K562 (cell line): Measurements from ENCODE around the gene MFSD6. TPM values are rescaled to one million over a fixed set of nuclear protein-coding genes. Genes with fewer than 3 reads are reported as not detected.

Experiments used
- ARNT ChIP-seq, 2 experiments: fragments of 450-650 bp; IDR thresholded peaks; 2 replicates each; pipeline ENCODE4 v1.6.1; 2016; ENCODE audit warnings: mild to moderate bottlenecking in 1 of 2
- DIDO1 ChIP-seq: fragments of 450-650 bp; IDR thresholded peaks from 2 replicates; pipeline ENCODE4 v1.6.1; 2016; ENCODE audit warnings: low read depth, missing biosample characterization, missing genetic modification characterization
- JUND ChIP-seq, 2 experiments: IDR thresholded peaks; 2 replicates in 1 of 2; 3 replicates in 1 of 2; pipeline ENCODE4 v1.6.1; 2011; ENCODE audit warnings: borderline replicate concordance in 2 of 2, low read depth in 2 of 2, low read length in 2 of 2, improper control_type of control experiment in 1 of 2, missing biosample characterization in 1 of 2, missing genetic modification characterization in 1 of 2, missing genetic modification reagents in 1 of 2
- KAT8 ChIP-seq: fragments of 450-650 bp; IDR thresholded peaks from 2 replicates; pipeline ENCODE4 v1.6.1; 2016; ENCODE audit warnings: low read depth, mild to moderate bottlenecking
- LEF1 ChIP-seq: fragments of 450-650 bp; IDR thresholded peaks from 2 replicates; pipeline ENCODE4 v1.6.1; 2016; ENCODE audit warnings: mild to moderate bottlenecking
- NELFE ChIP-seq: IDR thresholded peaks from 2 replicates; pipeline ENCODE4 v1.6.1; 2011; ENCODE audit warnings: mild to moderate bottlenecking; ENCODE audit not compliant: insufficient read depth, insufficient read length
- ZNF133 ChIP-seq: fragments of 250-450 bp; sonication (Bioruptor Pico); IDR thresholded peaks from 2 replicates; pipeline ENCODE4 v1.4.0; 2020; ENCODE audit warnings: mild to moderate bottlenecking
- ZNF324 ChIP-seq: fragments of 250-450 bp; sonication (Bioruptor Pico); IDR thresholded peaks from 2 replicates; pipeline ENCODE4 v1.4.0; 2020; ENCODE audit warnings: mild to moderate bottlenecking
- ZNF785 ChIP-seq: fragments of 250-450 bp; sonication (Bioruptor Pico); IDR thresholded peaks from 2 replicates; pipeline ENCODE4 v1.4.0; 2020; ENCODE audit warnings: mild to moderate bottlenecking
- polyA plus RNA-seq, 8 experiments: library from polyadenylated mRNA; depleted of rRNA in 4 of 8; stranded (reverse) in 5 of 8; unstranded in 3 of 8; fragments of >200 nt; fragmentation: Nextera tagmentation in 2 of 8; fragmentation: Illumina TruSeq in 1 of 8; extraction: Ambion mirVana in 2 of 8; extraction: Trizol in 1 of 8; gene quantifications; 2 replicates each; pipeline versions ENCODE4 v1.2.1 to v1.2.3, GENCODE V29; 2011 to 2014; ENCODE audit warnings: inconsistent platforms in 1 of 8, missing spikeins in 1 of 8
- total RNA-seq, 7 experiments: library from RNA; depleted of rRNA in 6 of 7; stranded (reverse); fragments of >200 nt in 6 of 7; fragmentation: Illumina TruSeq in 2 of 7; extraction: Trizol in 2 of 7; gene quantifications; 2 replicates each; pipeline versions ENCODE4 v1.2.1 to v1.2.3, GENCODE V29; 2011 to 2021; ENCODE audit warnings: low replicate concordance in 1 of 7
- TF ChIP-seq, protein P1 (sequence below): fragments of 200-800 bp; sonication (Bioruptor generic); IDR thresholded peaks from 2 replicates; pipeline ENCODE4 v1.6.1; 2016; ENCODE audit warnings: missing genetic modification characterization, missing compliant biosample characterization
- TF ChIP-seq, protein P2 (sequence below): fragments of 250-450 bp; sonication (Bioruptor Pico); IDR thresholded peaks from 2 replicates; pipeline ENCODE4 v1.4.0; 2020; ENCODE audit warnings: mild to moderate bottlenecking, moderate library complexity
- TF ChIP-seq, protein P3 (sequence below): fragments of 250-450 bp; sonication (Bioruptor Pico); IDR thresholded peaks from 2 replicates; pipeline ENCODE4 v1.8.0; 2022; ENCODE audit warnings: inconsistent platforms
- TF ChIP-seq, protein P4 (sequence below): fragments of 150-350 bp; conservative IDR thresholded peaks from 2 replicates; pipeline ENCODE4 v1.6.1; 2014; ENCODE audit warnings: low read length
- TF ChIP-seq, protein P5 (sequence below): fragments of 450-650 bp; formaldehyde crosslinking; conservative IDR thresholded peaks from 2 replicates; pipeline ENCODE4 v1.4.0; 2022; ENCODE audit warnings: mild to moderate bottlenecking, missing genetic modification characterization

Gene MFSD6
- total and polyA plus RNA-seq, 9 of the 15 experiments (the other 6 are each of a cell fraction or from before 2014, with no cell fraction given): 1.1 to 7.9 (median 4.4) TPM

DNA sequence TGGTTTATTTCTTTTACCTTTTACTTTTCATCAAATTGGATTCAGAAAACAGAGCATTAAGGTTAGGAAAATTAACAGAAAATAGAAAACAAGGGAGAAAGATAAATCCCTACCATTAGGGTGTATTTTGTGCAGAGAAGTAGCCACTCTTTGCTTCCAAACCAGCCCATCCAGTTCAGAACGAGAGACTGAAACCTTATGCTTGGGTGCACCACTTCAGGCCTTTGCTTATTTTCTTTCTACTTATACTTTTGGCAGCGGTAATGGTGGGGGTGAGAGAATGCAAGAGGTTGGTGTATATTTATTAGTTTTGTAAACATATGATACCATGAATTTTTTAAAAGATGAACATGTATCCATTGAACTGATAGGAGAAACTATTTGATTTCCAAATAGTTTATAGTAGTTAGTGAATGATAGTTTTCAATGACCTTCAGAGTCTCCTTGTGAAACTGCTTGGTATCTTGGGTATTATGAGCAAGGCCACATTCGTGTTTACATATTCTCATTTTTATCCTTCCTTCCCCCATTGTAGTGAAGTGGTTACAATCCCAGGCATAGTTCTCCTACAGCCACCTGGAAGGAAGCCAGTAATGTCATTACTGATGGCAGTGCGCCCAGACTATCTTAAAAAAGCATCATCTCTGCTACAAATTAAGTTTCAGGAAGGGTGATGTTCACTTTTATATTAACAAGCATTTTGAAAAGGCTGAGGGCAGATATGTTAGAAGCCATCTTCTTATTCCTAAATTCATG, 60.8 kb downstream of the MFSD6 start (continued):
- TF ChIP-seq, protein P1, sequence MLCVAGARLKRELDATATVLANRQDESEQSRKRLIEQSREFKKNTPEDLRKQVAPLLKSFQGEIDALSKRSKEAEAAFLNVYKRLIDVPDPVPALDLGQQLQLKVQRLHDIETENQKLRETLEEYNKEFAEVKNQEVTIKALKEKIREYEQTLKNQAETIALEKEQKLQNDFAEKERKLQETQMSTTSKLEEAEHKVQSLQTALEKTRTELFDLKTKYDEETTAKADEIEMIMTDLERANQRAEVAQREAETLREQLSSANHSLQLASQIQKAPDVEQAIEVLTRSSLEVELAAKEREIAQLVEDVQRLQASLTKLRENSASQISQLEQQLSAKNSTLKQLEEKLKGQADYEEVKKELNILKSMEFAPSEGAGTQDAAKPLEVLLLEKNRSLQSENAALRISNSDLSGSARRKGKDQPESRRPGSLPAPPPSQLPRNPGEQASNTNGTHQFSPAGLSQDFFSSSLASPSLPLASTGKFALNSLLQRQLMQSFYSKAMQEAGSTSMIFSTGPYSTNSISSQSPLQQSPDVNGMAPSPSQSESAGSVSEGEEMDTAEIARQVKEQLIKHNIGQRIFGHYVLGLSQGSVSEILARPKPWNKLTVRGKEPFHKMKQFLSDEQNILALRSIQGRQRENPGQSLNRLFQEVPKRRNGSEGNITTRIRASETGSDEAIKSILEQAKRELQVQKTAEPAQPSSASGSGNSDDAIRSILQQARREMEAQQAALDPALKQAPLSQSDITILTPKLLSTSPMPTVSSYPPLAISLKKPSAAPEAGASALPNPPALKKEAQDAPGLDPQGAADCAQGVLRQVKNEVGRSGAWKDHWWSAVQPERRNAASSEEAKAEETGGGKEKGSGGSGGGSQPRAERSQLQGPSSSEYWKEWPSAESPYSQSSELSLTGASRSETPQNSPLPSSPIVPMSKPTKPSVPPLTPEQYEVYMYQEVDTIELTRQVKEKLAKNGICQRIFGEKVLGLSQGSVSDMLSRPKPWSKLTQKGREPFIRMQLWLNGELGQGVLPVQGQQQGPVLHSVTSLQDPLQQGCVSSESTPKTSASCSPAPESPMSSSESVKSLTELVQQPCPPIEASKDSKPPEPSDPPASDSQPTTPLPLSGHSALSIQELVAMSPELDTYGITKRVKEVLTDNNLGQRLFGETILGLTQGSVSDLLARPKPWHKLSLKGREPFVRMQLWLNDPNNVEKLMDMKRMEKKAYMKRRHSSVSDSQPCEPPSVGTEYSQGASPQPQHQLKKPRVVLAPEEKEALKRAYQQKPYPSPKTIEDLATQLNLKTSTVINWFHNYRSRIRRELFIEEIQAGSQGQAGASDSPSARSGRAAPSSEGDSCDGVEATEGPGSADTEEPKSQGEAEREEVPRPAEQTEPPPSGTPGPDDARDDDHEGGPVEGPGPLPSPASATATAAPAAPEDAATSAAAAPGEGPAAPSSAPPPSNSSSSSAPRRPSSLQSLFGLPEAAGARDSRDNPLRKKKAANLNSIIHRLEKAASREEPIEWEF (CRISPR knock-in tag): 0 out of 2 replicates have a peak, but pooled peaks have one; percentile 10
- TF ChIP-seq ARNT (IDR thresholded peaks at IDR 0.05) (no peak), DIDO1 (tag) (no peak), ZNF785 (CRISPR knock-in tag) (no peak), NELFE (no peak), LEF1 (no peak), KAT8 (no peak), ZNF133 (no peak), ZNF324 (no peak), JUND (IDR thresholded peaks at IDR 0.05; ENCODE audit: borderline replicate concordance, low read depth, low read length) (peak; percentile 63; the same call in 1 of the 2 replicates), JUND (tag; IDR thresholded peaks at IDR 0.05; ENCODE audit: borderline replicate concordance, low read depth, low read length) (peak; percentile 35; the same call in 1 of the 3 replicates)
- TF ChIP-seq, protein P2, sequence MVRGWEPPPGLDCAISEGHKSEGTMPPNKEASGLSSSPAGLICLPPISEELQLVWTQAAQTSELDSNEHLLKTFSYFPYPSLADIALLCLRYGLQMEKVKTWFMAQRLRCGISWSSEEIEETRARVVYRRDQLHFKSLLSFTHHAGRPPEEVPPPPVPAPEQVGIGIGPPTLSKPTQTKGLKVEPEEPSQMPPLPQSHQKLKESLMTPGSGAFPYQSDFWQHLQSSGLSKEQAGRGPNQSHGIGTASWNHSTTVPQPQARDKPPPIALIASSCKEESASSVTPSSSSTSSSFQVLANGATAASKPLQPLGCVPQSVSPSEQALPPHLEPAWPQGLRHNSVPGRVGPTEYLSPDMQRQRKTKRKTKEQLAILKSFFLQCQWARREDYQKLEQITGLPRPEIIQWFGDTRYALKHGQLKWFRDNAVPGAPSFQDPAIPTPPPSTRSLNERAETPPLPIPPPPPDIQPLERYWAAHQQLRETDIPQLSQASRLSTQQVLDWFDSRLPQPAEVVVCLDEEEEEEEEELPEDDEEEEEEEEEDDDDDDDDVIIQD (CRISPR knock-in tag): no peak
- TF ChIP-seq, protein P3, sequence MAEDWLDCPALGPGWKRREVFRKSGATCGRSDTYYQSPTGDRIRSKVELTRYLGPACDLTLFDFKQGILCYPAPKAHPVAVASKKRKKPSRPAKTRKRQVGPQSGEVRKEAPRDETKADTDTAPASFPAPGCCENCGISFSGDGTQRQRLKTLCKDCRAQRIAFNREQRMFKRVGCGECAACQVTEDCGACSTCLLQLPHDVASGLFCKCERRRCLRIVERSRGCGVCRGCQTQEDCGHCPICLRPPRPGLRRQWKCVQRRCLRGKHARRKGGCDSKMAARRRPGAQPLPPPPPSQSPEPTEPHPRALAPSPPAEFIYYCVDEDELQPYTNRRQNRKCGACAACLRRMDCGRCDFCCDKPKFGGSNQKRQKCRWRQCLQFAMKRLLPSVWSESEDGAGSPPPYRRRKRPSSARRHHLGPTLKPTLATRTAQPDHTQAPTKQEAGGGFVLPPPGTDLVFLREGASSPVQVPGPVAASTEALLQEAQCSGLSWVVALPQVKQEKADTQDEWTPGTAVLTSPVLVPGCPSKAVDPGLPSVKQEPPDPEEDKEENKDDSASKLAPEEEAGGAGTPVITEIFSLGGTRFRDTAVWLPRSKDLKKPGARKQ (CRISPR knock-in tag): no peak
- TF ChIP-seq, protein P4, sequence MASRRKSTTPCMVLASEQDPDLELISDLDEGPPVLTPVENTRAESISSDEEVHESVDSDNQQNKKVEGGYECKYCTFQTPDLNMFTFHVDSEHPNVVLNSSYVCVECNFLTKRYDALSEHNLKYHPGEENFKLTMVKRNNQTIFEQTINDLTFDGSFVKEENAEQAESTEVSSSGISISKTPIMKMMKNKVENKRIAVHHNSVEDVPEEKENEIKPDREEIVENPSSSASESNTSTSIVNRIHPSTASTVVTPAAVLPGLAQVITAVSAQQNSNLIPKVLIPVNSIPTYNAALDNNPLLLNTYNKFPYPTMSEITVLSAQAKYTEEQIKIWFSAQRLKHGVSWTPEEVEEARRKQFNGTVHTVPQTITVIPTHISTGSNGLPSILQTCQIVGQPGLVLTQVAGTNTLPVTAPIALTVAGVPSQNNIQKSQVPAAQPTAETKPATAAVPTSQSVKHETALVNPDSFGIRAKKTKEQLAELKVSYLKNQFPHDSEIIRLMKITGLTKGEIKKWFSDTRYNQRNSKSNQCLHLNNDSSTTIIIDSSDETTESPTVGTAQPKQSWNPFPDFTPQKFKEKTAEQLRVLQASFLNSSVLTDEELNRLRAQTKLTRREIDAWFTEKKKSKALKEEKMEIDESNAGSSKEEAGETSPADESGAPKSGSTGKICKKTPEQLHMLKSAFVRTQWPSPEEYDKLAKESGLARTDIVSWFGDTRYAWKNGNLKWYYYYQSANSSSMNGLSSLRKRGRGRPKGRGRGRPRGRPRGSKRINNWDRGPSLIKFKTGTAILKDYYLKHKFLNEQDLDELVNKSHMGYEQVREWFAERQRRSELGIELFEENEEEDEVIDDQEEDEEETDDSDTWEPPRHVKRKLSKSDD: no peak
- TF ChIP-seq, protein P5, sequence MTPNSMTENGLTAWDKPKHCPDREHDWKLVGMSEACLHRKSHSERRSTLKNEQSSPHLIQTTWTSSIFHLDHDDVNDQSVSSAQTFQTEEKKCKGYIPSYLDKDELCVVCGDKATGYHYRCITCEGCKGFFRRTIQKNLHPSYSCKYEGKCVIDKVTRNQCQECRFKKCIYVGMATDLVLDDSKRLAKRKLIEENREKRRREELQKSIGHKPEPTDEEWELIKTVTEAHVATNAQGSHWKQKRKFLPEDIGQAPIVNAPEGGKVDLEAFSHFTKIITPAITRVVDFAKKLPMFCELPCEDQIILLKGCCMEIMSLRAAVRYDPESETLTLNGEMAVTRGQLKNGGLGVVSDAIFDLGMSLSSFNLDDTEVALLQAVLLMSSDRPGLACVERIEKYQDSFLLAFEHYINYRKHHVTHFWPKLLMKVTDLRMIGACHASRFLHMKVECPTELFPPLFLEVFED: no peak
